Dermis blood vessel endothelial cell (primary cell): Measurements from ENCODE around the gene SLC2A10. TPM values are rescaled to one million over a fixed set of nuclear protein-coding genes. Genes with fewer than 3 reads are reported as not detected.

Experiments used
- DNase-seq: peaks from one replicate; pipeline ENCODE4 v3.0.0; 2010
- total RNA-seq: library from RNA; depleted of rRNA; stranded (reverse); fragments of >200 nt; gene quantifications from 2 replicates; pipeline ENCODE4 v1.2.3, GENCODE V29; 2014

SLC2A10 gene
- total RNA-seq, 1 donor from 2014 or later, result 16.7 TPM

DNA sequence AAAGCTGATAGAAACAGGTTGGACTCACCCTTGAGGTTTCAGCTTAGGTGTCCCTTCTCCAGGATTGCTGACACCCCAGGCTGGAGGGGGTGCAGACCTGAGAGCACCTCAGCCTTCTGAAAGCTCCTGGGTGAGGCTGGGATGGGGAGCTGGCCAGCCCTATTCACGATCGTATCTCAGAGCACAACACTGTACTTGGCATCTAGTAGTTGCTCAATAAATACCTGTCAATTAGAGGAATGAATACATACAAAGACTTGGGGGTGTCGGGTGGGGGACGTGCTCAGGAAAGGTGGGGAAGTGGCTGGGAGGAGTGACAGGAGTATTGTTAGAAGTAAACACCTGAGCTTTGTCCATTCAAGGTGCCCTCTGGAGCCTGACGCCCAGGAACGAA is 61.7 kb downstream of the SLC2A10 start:
- DNase-seq, result no peak

DNA sequence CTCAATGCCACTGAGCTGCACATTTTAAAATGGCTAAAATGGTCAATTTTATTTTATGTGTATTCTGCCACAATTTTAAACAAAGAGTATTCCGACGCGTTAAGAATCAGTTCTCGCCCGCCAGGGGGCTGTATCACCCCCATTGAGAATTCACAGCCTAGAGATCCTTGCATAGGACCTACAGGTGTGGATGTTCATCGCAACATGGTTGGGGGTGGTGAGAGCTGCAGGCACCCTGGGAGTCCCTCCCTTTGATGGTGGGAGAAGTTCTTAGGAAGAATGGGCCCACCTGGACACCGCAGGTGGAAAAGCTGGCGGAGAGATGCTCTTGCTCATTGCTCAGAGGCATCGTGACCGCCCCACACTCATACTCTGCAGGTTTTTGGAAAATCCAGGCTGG is 63.5 kb downstream of the SLC2A10 start:
- no peak for DNase-seq

DNA sequence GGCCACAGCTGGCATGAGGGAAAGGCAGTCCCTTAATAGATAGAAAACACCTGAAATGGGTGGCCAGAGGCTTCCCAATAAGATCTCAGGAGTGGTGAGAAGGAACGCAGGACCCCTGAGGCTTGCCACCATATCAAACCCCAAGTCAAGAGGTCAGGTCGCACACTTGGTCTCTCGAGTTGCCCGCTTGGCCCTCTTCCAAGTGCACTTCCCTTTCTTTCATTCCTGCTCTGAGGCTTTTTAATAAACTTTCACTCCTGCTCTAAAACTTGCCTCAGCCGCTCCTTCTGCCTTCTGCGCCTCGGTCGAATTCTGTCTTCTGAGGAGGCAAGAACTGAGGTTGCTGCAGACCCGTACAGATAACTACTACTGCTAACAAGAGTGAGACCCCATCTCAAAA is 64.2 kb downstream of the SLC2A10 start:
- DNase-seq, result no peak

DNA sequence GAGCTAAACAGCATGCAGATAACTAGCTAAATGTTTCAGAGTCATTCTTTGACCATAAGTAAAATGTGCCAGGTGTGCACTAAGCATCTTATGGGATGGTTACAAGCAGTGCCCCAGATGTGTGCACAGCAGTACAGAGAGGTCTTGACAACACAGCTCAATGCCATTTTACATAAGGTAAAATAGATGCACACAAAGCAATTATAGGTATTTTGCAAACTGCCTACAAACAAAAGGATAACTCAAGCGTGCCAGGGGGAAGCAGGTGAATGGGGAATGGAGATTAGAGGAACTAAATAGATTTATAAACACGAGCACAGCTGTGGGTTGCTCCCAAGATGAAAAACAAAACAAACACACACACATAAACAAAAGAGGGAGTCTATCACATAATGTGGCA is 64.8 kb downstream of the SLC2A10 start:
- no peak for DNase-seq

DNA sequence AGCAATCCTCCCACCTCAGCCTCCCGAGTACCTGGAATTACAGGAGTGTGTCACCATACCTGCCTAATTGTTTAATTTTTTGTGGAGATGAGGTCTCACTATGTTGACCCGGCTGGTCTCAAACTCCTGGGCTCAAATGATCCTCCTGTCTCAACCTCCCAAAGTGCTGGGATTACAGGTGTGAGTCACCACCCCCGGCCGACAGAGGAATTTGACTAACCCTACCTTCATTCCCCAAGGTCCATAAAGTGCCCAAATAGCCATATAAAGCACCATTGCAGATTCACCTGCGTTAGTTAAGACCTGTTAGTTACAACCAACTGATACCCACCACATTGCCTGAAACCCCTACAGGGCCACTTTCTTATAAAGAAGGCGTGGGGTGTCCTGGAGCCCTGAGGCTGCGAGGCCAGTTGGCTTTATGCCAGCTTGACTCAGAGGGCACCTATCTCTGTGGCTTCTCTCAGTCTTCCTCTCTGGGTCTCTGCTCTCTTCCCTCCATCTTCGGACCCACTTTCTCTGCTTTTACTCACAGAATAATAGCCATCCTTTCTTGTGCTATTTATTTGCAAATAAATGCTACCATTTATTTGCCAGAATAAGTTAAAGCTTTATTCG is 65.6 kb downstream of the SLC2A10 start:
- DNase-seq, result no peak

DNA sequence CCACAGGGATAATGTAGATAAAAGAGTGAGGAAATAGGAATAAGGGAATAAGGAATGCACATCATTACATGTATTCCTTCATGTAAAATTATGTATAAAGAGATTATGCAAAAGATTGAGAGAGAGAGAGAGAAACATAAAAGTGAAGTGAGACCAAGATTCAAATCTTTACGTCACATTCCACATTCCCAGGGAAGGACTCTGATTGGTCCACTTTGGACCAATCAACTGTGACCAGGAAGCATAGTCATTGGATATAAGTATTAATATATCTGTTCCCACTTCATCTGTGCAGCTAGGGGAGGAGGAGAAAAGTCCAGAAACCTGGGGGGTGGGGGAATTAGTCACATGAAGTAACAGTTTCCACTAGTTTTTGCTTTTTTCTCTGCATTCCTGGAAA is 66.4 kb downstream of the SLC2A10 start:
- DNase-seq, result no peak

DNA sequence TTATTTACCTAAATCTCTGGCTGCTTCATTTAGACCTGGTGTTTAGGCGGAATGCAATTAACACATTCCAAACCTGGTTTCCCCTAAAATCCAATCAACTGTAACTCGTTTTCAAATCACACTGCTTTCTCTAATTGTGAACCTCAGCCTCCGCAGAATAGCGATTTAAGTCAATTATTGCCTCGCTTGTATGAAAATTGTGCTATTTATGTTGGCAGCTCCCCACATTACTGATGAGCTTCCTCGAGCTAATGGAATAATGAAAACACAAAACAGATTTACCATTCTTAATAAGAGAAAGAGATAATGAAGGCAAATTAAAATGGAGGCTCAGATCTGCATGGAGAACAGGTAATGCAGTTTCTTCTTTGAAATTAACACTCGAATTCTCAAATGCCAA is 67.9 kb downstream of the SLC2A10 start:
- DNase-seq, result no peak

DNA sequence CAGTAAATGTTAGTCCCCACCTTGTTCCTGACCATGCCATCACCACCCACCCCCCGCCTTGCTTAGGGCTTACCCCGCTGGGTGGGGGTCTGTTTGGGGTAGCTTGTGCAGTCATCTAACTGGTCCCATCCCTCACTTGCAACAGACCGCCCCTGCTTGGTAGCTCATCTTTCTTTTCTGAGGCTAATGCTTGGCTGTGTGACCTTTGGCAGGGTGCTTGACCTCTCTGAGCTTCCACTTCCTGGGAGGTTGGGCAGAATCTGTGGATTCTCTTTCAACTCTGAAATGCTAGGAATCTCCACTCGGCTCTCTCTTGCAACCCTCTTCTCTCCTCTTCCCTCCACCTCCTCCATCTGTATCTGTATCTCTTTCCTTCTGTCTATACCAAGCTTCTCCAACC is 70.4 kb downstream of the SLC2A10 start:
- DNase-seq, result no peak

DNA sequence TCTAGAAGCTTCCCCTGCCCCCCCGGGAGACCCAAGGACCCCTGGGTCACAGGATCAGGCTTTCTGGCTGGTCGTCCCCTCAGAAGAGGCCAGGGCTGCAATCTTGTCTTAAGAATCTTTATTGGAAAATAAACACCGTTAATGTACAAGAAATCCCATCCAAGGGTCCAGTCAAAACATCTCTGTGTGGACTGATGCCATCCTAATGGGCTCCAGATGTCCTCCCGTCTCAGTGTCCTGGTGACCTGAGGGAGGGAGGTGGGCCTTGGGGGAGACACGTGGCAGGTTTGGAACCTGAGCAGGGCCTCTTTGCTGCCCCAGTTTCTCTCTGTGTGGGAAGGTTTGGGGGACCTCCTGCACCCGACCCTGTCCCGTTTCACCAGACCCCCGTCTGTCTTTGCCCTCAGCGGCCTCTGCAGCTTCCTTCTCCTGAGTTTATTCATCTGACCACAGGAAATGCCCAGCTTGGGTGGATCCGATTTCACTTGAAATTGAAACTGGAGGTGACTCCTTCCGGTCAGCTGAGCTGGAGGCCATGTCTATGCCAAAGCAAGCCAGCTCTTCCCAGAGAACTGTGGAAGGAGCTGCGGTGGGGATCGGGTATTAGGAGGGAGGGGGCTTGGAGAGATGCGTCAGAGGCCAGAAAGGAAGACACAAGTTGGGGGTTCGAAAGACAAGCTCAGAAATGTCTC is 75.1 kb downstream of the SLC2A10 start:
- no peak for DNase-seq

Other genes starting within 250 kb of the SLC2A10 start
- gene ZNF334, start 196.1 kb upstream of the SLC2A10 start, total RNA-seq, result 0.34 and 2.8 TPM in 2 replicates
- gene OCSTAMP, start 159.0 kb upstream of the SLC2A10 start, total RNA-seq, result not detected in 2 replicates
- gene SLC13A3, start 58.2 kb upstream of the SLC2A10 start, total RNA-seq, result 0.05 TPM in 1 of 2 replicates, not detected in the other
- gene TP53RK, start 20.2 kb upstream of the SLC2A10 start, total RNA-seq, result 11.8 and 15.8 TPM in 2 replicates
- gene EYA2, start 185.2 kb downstream of the SLC2A10 start, total RNA-seq, result not detected in 2 replicates